Measurements from ENCODE around the gene CCDC112. TPM values are rescaled to one million over a fixed set of nuclear protein-coding genes. Genes with fewer than 3 reads are reported as not detected.

CCDC112 gene
- total and polyA plus RNA-seq, 9 of the 15 experiments (the other 6 are each of a cell fraction or from before 2014, with no cell fraction given), result 3.3 to 15.3 (median 7.4) TPM

GRCh38 chr5:115336964-115337363 lies 40.5 kb upstream of the CCDC112 start:
- Histone ChIP-seq H3K4me2 (ENCODE audit: insufficient read depth, low read length) (no peak overlapping the region), H4K20me1 (replicated peaks; ENCODE audit: control insufficient read depth, insufficient read depth, low read length) (no peaks in the 10 kb centered on the region), H3K9ac (ENCODE audit: insufficient read depth in 1 of 2, low read depth in 2 of 2, low read length in 2 of 2) (no peak overlapping the region), H3K79me2 (ENCODE audit: control insufficient read depth, insufficient read depth, low read length) (no peaks in the 10 kb centered on the region), H3K27ac (ENCODE audit: extremely low read depth, low read depth, low read length) (no peak overlapping the region), H3K4me3 (no peak overlapping the region), H3K36me3 (ENCODE audit: control insufficient read depth, insufficient read depth, low read length) (no peaks in the 10 kb centered on the region), H3K4me1 (replicated peaks in 1 of 2; ENCODE audit: control insufficient read depth in 2 of 2, insufficient read depth in 2 of 2, low read length in 2 of 2) (no peaks in the 10 kb centered on the region; a peak in 2 of 5 replicates), H3K9me1 (ENCODE audit: control insufficient read depth, insufficient read depth, low read length) (no peaks in the 10 kb centered on the region), H2AFZ (ENCODE audit: low read depth, low read length) (no peak overlapping the region), H3K27me3 (ENCODE audit: control insufficient read depth in 2 of 2, insufficient read depth in 2 of 2, low read length in 2 of 2) (no peaks in the 10 kb centered on the region; a peak in 1 of 5 replicates), H3K9me3 (replicated peaks; ENCODE audit: control insufficient read depth, insufficient read depth, low read depth, low read length) (no peaks in the 10 kb centered on the region)
- no peak for DNase-seq (ENCODE audit: extremely low read depth in 1 of 4, low spot score in 3 of 4)
- ChIA-PET POLR2A (no interaction called here), CTCF (ENCODE audit: low intra/inter-chr PET ratio) (no interaction called here)
- ATAC-seq, result no peak
- 18% methylated on average over 1 of the region's 1 CpG for WGBS (ENCODE audit: insufficient coverage, low coverage, missing lambda C conversion rate)
- intact Hi-C loops (cut with micrococcal nuclease), result no loop called here
- BruUV-seq (replicated peaks), result no TSS peak
- TF ChIP-seq NR2C1 (IDR thresholded peaks at IDR 0.05) (no peak), NR2C1 (tag; IDR thresholded peaks at IDR 0.05) (no peak), RBM22 (IDR thresholded peaks at IDR 0.05; ENCODE audit: low read depth, low read length, poor library complexity, severe bottlenecking) (no peak), U2AF1 (optimal IDR thresholded peaks at IDR 0.05; ENCODE audit: low read depth, low read length) (no peak), CBX8 (IDR thresholded peaks at IDR 0.05; ENCODE audit: borderline replicate concordance, extremely low read depth, low read depth, low read length, poor library complexity, severe bottlenecking) (no peak), MYC (IDR thresholded peaks at IDR 0.05; ENCODE audit: low read depth, low read length) (no peak), MYC (CRISPR knock-in tag; IDR thresholded peaks at IDR 0.05; ENCODE audit: borderline replicate concordance, low read depth) (no peak), MIER1 (IDR thresholded peaks at IDR 0.05; ENCODE audit: low read depth) (no peak), ZBTB17 (CRISPR knock-in tag; IDR thresholded peaks at IDR 0.05) (no peak), NRF1 (conservative IDR thresholded peaks at IDR 0.05 in 1 of 2, IDR thresholded peaks at IDR 0.05 in 1 of 2) (no peak), HNRNPLL (IDR thresholded peaks at IDR 0.05; ENCODE audit: low read depth, low read length, poor library complexity, severe bottlenecking) (no peak), ZNF766 (CRISPR knock-in tag; conservative IDR thresholded peaks at IDR 0.05) (no peak), BMI1 (IDR thresholded peaks at IDR 0.05; ENCODE audit: low read length) (no peak), RBM15 (IDR thresholded peaks at IDR 0.05; ENCODE audit: insufficient read depth, low read length) (no peak), PURB (CRISPR knock-in tag; IDR thresholded peaks at IDR 0.05; ENCODE audit: low read depth) (no peak), ZNF280A (IDR thresholded peaks at IDR 0.05; ENCODE audit: low read depth, partially characterized antibody) (no peak)
- in situ Hi-C loops (cut with MboI), result no loop called here
- no peak for FAIRE-seq

Data from K562 (cell line).